HG03196 (cell line): ENCODE results near the gene WNK3.
"Not testable (repeated sequence)": the region's sequence is repeated elsewhere in the genome, so short reads cannot be mapped to it uniquely, and the experiment has no call there.

Experiments used
- ATAC-seq: cut with Tn5 transposase; IDR thresholded peaks from one replicate; pipeline ENCODE4 v1.9.1; 2021; ENCODE audit not compliant: unreplicated experiment

Gene WNK3

GRCh38 chrX:54357414-54358377, at the start of gene WNK3:
Gene WNK3 (minus strand): TSS chrX:54358046.
- no peak for ATAC-seq

GRCh38 chrX:54407266-54407665, 49.4 kb upstream of the WNK3 start:
- no peak for ATAC-seq

DNA sequence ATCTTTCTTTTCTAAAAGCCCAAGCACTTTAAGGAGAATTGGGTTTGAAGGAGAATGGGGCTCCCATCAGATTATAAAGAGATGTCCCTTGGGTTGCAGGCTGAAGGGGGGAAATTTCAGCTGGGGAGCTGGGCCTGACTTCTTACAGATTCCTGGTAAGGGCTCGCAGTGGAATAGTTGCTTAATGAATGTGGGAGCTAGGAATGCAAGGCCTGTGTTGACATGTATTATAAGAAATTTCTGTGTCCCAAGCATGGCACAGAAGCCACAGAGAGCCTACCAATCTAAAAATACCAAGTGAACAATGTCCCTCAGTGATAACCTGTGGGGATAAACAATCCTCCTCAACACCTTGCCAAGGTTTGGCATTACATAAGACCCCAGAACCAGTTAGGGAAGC, 39.3 kb upstream of the WNK3 start:
- ATAC-seq: no peak

GRCh38 chrX:54386314-54386713, 28.5 kb upstream of the WNK3 start:
- no peak for ATAC-seq

- ATAC-seq: not testable (repeated sequence)
Observed at GRCh38 chrX:54384661-54385060, 26.8 kb upstream of the WNK3 start.

GRCh38 chrX:54359408-54359807, 1.6 kb upstream of the WNK3 start:
- no peak for ATAC-seq

DNA sequence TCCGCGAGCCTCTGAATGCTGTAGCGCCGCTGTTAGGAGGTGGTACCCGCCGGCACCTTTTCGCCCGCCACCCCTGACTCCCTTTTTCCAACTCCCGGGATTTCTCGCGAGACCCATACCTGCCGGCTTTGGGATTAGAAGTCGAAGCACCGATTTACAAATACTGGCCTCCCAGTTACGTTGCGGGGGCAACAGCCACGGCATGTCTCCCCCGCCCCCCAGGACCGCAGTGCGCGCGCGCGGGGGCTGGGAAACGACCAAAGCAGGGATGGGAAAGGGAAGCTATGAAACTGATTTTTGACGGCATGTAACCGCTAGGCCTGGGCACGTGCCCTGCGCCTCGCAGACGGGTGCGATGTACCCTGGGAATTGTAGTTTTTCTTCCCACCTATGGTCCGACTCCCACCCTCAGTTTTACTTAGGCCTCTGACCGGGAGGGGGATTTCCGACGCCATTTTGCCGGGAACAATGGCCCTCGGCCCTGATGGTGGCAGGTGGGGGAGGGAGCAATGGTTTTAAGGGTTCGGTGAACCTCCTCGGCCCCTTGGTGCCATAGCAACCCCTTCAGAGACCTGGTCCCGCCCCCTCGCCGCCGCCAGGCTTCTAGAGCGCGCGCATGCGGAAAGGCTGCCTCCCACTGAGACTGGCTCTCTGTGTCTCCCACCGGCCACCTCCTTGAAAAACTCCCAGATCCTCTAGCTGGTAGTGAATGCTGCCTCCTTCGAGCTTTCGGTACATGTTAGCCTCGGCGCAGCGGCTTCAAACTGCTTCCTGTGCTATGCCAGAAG, 772 bp upstream of the WNK3 start:
- no peak for ATAC-seq

GRCh38 chrX:54352677-54353076, 5.2 kb downstream of the WNK3 start:
- ATAC-seq: no peak

GRCh38 chrX:54337383-54337782, 20.5 kb downstream of the WNK3 start:
- not testable (repeated sequence) for ATAC-seq

DNA sequence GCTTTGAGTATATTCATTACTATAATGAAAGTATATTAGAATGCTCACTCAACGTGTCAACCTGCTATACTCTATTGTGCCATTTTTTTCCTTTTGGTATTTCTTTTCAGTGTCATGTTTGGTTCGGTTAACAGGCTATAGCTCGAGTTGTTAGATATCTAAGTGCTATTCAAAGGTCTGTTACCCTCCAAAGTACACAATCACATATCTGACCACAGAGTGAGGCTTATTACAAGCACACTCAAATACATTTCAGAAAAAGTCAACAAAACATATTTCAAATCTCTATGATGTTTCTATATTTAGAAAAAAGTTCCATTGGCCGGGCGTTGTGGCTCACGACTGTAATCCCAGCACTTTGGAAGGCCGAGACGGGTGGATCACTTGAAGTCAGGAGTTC, 32.8 kb downstream of the WNK3 start:
- no peak for ATAC-seq

DNA sequence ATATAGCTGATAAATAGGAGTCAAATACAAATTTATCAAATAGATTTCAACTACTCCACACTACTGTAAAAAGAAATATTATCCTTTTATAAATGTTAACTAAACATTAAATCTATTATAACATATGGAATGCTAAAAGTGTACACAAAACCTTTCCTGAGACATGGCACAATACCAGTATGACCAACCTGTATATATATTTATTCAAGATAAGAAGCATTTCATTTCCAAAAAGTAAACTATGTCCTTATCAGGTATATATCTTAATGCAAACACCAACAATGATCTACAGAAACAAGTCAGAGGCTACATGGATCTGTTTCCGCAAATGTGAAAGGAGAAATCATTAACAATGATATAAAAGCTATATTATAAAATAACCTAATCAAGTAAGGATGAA, 37.8 kb downstream of the WNK3 start:
- ATAC-seq: no peak

GRCh38 chrX:54306379-54306778, 51.5 kb downstream of the WNK3 start:
- ATAC-seq: no peak

GRCh38 chrX:54301516-54301915, 56.3 kb downstream of the WNK3 start:
- ATAC-seq: no peak

DNA sequence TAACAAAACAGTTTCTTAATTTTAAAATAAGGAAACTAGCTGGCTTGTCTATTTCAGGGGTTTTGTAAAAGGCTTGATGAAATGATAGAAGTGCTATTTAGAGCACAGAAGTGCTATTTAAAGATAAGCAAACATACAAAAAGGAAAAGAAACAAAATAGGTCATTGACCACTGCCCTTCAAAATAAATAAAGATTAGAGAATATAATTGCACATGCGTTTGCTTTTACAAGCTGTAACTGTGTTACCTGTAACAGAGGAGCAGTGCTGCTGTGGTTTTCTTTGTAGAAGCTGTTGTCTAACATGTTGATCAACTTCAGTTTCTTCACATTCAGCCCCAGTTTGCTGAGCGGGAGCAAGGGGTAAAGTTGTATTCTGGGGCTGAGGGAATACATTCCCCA, 63.5 kb downstream of the WNK3 start:
- ATAC-seq: no peak

DNA sequence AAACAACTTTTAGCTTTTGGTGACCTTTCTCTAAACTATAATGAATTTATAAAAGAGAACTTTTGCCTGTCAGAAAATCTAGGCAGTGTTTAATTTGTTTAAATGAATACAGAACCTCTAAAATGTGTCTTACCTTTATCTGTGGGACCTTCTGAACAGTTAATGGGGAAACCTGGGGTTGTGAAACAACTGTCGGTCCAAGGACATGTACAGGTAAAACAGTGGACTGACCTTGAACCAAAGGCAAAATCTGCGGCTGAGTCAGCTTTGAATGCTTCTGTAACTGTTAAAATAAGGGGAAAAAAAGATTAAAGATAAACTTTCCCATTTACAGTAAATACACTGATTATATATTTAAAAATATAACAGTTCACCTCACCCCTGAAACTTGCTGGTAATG, 65.1 kb downstream of the WNK3 start:
- no peak for ATAC-seq

DNA sequence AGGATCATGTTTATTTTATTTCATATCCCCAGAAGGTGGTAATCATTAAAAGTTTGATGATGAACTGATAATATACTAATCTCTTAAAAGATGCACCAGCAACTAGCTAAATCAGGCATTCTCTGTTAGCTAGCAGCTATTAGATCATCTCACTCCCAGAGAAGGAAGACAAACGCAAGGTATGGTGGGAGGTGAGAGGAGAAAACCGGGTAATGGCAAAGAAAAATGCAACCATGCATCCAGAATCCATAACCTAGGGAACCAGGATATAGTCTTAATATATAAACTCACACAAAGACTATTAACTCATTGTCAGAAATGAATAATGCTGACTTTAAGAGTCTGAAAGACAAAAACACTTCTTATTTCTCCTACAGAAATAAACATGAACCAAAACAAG, 66.1 kb downstream of the WNK3 start:
- no peak for ATAC-seq

- ATAC-seq: no peak
Observed at GRCh38 chrX:54288968-54289367, 68.9 kb downstream of the WNK3 start.

- no peak for ATAC-seq
Observed at GRCh38 chrX:54288277-54288676, 69.6 kb downstream of the WNK3 start.

- ATAC-seq: no peak
Observed at GRCh38 chrX:54281676-54282075, 76.2 kb downstream of the WNK3 start.

- no peak for ATAC-seq
Observed at GRCh38 chrX:54280466-54280865, 77.4 kb downstream of the WNK3 start.

GRCh38 chrX:54271664-54272063, 86.2 kb downstream of the WNK3 start:
- ATAC-seq: no peak

- no peak for ATAC-seq
Observed at GRCh38 chrX:54248309-54248708, 109.5 kb downstream of the WNK3 start.
